ENCODE results near the gene AQP2. TPM values are rescaled to one million over a fixed set of nuclear protein-coding genes. Genes with fewer than 3 reads are reported as not detected.

Gene AQP2
- total RNA-seq, 1 experiment from 2014 or later = not detected

DNA sequence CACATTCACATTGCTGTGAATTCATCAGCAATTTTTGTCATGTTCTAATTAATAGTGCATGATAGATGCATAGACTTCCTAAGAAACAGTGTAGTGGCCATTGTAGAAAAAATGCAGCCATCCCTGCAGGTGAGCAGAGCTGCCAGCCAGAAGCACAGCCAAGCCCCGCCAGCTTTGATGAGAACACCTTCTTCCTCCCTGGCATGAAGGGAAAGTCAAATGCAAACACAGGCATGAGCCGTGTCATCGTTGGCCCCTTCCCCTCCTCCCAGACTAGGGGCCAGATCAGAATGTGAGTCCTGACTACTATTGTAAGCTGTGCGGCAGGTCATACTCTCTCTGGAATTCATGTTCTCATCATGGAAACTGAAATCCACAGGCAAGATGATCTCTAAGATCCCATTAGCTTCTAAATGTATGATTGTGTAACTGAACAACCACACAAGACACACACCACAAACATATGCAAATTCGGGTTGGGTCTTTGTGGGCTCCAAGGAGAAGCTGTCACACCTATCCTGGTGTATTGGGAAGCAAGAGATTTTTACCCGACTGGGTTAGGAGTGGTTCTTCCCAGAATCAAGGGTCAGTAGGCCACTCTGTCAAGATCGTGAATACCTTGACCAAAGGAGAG lies 2.8 kb upstream of the AQP2 start:
- POLR2A ChIA-PET = no interaction called here

More for the DNA sequence above, 2.8 kb upstream of the AQP2 start:
- Histone ChIP-seq H3K9me3 (ENCODE audit: control insufficient read depth in 1 of 2, insufficient read depth in 1 of 2, low read depth in 1 of 2, low read length in 2 of 2) (no peaks in the 10 kb centered on the region), H3K4me3 (replicated peaks in 1 of 2; ENCODE audit: low read depth in 1 of 2, low read length in 2 of 2) (no peak overlapping the region), H2AFZ (ENCODE audit: low read depth, low read length, poor library complexity, severe bottlenecking) (no peak overlapping the region), H3K4me2 (ENCODE audit: low read length) (no peak overlapping the region), H3K9ac (ENCODE audit: low read length) (no peak overlapping the region), H3K27me3 (ENCODE audit: insufficient read depth, low read length) (no peaks in the 10 kb centered on the region), H3K9me2 (ENCODE audit: insufficient read depth) (no peaks in the 10 kb centered on the region), H3K79me2 (ENCODE audit: insufficient read depth, low read length) (no peaks in the 10 kb centered on the region), H3K4me1 (ENCODE audit: control insufficient read depth in 1 of 2, insufficient read depth in 2 of 2, low read length in 2 of 2) (peaks cover 3 to 13% of the 10 kb centered on the region in 2 experiments; a peak in 3 of 4 replicates), H3K36me3 (ENCODE audit: control insufficient read depth in 1 of 2, insufficient read depth in 2 of 2, low read length in 2 of 2) (no peaks in the 10 kb centered on the region), H3K27ac (ENCODE audit: low read depth, low read length) (no peak overlapping the region), H4K20me1 (ENCODE audit: insufficient read depth) (no peaks in the 10 kb centered on the region)
- TF ChIP-seq EZH2phosphoT487 (IDR thresholded peaks at IDR 0.05; ENCODE audit: borderline replicate concordance) = no peak
- TF ChIP-seq, protein P1, sequence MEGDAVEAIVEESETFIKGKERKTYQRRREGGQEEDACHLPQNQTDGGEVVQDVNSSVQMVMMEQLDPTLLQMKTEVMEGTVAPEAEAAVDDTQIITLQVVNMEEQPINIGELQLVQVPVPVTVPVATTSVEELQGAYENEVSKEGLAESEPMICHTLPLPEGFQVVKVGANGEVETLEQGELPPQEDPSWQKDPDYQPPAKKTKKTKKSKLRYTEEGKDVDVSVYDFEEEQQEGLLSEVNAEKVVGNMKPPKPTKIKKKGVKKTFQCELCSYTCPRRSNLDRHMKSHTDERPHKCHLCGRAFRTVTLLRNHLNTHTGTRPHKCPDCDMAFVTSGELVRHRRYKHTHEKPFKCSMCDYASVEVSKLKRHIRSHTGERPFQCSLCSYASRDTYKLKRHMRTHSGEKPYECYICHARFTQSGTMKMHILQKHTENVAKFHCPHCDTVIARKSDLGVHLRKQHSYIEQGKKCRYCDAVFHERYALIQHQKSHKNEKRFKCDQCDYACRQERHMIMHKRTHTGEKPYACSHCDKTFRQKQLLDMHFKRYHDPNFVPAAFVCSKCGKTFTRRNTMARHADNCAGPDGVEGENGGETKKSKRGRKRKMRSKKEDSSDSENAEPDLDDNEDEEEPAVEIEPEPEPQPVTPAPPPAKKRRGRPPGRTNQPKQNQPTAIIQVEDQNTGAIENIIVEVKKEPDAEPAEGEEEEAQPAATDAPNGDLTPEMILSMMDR (IDR thresholded peaks at IDR 0.05 in 2 of 3, conservative IDR thresholded peaks at IDR 0.05 in 1 of 3; ENCODE audit: borderline replicate concordance in 1 of 3, insufficient read depth in 1 of 3, low read depth in 2 of 3, low read length in 2 of 3) = no peak
- TF ChIP-seq EZH2 (IDR thresholded peaks at IDR 0.05) = no peak
- TF ChIP-seq RAD21 (IDR thresholded peaks at IDR 0.05; ENCODE audit: low read depth) = no peak
- TF ChIP-seq ZNF274 (IDR thresholded peaks at IDR 0.05; ENCODE audit: low read depth, low read length) = no peak
- TF ChIP-seq, protein P2, sequence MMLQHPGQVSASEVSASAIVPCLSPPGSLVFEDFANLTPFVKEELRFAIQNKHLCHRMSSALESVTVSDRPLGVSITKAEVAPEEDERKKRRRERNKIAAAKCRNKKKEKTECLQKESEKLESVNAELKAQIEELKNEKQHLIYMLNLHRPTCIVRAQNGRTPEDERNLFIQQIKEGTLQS (IDR thresholded peaks at IDR 0.05) = no peak
- no peak for TF ChIP-seq SRF (IDR thresholded peaks at IDR 0.05; ENCODE audit: low read depth)
- TF ChIP-seq FOSL1 (IDR thresholded peaks at IDR 0.05; ENCODE audit: low read depth) = no peak
- TF ChIP-seq, protein P3, sequence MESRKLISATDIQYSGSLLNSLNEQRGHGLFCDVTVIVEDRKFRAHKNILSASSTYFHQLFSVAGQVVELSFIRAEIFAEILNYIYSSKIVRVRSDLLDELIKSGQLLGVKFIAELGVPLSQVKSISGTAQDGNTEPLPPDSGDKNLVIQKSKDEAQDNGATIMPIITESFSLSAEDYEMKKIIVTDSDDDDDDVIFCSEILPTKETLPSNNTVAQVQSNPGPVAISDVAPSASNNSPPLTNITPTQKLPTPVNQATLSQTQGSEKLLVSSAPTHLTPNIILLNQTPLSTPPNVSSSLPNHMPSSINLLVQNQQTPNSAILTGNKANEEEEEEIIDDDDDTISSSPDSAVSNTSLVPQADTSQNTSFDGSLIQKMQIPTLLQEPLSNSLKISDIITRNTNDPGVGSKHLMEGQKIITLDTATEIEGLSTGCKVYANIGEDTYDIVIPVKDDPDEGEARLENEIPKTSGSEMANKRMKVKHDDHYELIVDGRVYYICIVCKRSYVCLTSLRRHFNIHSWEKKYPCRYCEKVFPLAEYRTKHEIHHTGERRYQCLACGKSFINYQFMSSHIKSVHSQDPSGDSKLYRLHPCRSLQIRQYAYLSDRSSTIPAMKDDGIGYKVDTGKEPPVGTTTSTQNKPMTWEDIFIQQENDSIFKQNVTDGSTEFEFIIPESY (IDR thresholded peaks at IDR 0.05; ENCODE audit: extremely low read depth, insufficient replicate concordance, low read length) = no peak
- TF ChIP-seq EGR1 (IDR thresholded peaks at IDR 0.05; ENCODE audit: low read depth) = no peak
- no peak for TF ChIP-seq ZFX (IDR thresholded peaks at IDR 0.05)
- TF ChIP-seq SIN3A (IDR thresholded peaks at IDR 0.05; ENCODE audit: low read depth) = no peak
- TF ChIP-seq POLR2AphosphoS5 (IDR thresholded peaks at IDR 0.05; ENCODE audit: low read depth, low read length) = no peak
- TF ChIP-seq JUND (IDR thresholded peaks at IDR 0.05) = no peak
- no peak for TF ChIP-seq ELF1 (IDR thresholded peaks at IDR 0.05; ENCODE audit: borderline replicate concordance, low read depth)
- TF ChIP-seq, protein P4, sequence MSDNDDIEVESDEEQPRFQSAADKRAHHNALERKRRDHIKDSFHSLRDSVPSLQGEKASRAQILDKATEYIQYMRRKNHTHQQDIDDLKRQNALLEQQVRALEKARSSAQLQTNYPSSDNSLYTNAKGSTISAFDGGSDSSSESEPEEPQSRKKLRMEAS (IDR thresholded peaks at IDR 0.05) = no peak
- no peak for TF ChIP-seq CEBPB (IDR thresholded peaks at IDR 0.05; ENCODE audit: low read depth)
- no peak for TF ChIP-seq YY1 (IDR thresholded peaks at IDR 0.05; ENCODE audit: extremely low read depth, insufficient replicate concordance, low read depth, low read length)
- TF ChIP-seq POLR2A (IDR thresholded peaks at IDR 0.05; ENCODE audit: borderline replicate concordance, extremely low read depth, insufficient read depth, insufficient read length) = no peak
- TF ChIP-seq, protein P5, sequence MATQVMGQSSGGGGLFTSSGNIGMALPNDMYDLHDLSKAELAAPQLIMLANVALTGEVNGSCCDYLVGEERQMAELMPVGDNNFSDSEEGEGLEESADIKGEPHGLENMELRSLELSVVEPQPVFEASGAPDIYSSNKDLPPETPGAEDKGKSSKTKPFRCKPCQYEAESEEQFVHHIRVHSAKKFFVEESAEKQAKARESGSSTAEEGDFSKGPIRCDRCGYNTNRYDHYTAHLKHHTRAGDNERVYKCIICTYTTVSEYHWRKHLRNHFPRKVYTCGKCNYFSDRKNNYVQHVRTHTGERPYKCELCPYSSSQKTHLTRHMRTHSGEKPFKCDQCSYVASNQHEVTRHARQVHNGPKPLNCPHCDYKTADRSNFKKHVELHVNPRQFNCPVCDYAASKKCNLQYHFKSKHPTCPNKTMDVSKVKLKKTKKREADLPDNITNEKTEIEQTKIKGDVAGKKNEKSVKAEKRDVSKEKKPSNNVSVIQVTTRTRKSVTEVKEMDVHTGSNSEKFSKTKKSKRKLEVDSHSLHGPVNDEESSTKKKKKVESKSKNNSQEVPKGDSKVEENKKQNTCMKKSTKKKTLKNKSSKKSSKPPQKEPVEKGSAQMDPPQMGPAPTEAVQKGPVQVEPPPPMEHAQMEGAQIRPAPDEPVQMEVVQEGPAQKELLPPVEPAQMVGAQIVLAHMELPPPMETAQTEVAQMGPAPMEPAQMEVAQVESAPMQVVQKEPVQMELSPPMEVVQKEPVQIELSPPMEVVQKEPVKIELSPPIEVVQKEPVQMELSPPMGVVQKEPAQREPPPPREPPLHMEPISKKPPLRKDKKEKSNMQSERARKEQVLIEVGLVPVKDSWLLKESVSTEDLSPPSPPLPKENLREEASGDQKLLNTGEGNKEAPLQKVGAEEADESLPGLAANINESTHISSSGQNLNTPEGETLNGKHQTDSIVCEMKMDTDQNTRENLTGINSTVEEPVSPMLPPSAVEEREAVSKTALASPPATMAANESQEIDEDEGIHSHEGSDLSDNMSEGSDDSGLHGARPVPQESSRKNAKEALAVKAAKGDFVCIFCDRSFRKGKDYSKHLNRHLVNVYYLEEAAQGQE (IDR thresholded peaks at IDR 0.05; ENCODE audit: low read depth) = no peak
- intact Hi-C loops (cut with micrococcal nuclease) = no loop called here
- ATAC-seq = no peak
- RAD21 ChIA-PET (ENCODE audit: low non-redundant PET in 1 of 2, low total read pairs in 2 of 2, uncharacterized antibody in 2 of 2, unreplicated experiment in 2 of 2) = no interaction called here
- CTCF ChIA-PET = interaction anchor here (4.0 kb wide), 1 partner anchor 19 kb away, joined by 45 read pairs; no protein-coding TSS in a partner anchor
- no TSS peak for BruUV-seq (replicated peaks)
- no peak for DNase-seq (ENCODE audit: low read depth, low spot score)

All from HCT116 (cell line).